NCI-H1105 (cell line): ENCODE results near the gene TTLL9.
"Not testable (repeated sequence)": the region's sequence is repeated elsewhere in the genome, so short reads cannot be mapped to it uniquely, and the experiment has no call there.

Experiments used
- DNase-seq: peaks from one replicate; lab custom pipeline; 2025; lab: John Stamatoyannopoulos, UW

TTLL9 gene, protein sequence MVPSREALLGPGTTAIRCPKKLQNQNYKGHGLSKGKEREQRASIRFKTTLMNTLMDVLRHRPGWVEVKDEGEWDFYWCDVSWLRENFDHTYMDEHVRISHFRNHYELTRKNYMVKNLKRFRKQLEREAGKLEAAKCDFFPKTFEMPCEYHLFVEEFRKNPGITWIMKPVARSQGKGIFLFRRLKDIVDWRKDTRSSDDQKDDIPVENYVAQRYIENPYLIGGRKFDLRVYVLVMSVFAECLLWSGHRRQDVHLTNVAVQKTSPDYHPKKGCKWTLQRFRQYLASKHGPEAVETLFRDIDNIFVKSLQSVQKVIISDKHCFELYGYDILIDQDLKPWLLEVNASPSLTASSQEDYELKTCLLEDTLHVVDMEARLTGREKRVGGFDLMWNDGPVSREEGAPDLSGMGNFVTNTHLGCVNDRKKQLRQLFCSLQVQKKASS

DNA sequence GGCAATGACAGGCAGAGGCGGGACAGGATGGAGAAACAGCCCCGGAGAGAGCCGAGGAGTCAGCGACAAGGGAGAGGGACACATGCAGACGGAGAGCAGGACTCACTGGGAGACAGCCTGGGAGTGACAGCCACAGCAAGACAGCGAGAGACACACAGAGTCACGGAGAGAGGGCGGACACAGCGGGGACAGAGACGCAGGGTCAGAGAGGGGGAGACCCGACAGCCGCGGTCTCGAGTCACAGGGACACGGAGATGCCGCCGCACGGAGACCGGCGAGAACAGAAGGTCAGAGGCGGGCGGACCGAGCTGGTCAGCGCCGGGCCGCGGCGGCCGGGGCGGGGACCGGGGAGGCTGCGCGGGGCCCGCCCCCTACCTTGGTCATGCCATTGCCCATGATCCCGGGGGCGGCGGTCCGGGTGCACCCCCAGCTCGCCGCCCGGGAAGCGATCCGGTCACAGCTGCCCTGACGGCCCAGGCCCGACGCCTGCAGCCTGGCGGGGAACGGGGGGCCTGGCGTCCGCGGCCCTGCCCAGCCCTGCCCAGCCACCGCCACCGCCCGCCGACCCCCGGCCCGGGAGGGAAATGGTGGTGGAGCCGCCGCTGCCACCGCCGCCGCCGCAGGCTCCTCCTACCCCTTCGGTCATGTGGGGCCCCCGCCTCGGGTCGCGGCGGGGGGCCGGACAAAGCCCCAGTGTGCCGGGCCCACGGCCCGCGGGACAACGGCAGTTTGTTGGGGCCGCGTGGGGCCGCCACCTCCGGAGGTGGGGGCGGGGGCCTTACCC, at the start of gene TTLL9, which contains the start of gene DUSP15:
Gene TTLL9 (plus strand): TSS at position 693 of the 784 bp plus-strand sequence. CDS start 493 bp downstream, outside the sequence.
Gene DUSP15 (minus strand): TSS at position 586 of the 784 bp plus-strand sequence. CDS start 190 bp downstream, at position 396.
- DNase-seq: peak; percentile 3

DNA sequence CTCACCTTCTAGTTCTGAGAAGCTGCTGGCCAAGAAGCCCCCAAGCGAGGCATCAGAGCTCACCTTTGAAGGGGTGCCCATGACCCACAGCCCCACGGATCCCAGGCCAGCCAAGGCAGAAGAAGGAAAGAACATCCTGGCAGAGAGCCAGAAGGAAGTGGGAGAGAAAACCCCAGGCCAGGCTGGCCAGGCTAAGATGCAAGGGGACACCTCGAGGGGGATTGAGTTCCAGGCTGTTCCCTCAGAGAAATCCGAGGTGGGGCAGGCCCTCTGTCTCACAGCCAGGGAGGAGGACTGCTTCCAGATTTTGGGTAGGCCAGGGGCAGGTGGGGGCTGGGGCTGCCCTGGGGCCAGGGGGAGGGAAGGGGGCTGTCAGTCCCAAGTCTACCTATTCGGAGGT, 49.0 kb upstream of the TTLL9 start:
- no peak for DNase-seq

DNA sequence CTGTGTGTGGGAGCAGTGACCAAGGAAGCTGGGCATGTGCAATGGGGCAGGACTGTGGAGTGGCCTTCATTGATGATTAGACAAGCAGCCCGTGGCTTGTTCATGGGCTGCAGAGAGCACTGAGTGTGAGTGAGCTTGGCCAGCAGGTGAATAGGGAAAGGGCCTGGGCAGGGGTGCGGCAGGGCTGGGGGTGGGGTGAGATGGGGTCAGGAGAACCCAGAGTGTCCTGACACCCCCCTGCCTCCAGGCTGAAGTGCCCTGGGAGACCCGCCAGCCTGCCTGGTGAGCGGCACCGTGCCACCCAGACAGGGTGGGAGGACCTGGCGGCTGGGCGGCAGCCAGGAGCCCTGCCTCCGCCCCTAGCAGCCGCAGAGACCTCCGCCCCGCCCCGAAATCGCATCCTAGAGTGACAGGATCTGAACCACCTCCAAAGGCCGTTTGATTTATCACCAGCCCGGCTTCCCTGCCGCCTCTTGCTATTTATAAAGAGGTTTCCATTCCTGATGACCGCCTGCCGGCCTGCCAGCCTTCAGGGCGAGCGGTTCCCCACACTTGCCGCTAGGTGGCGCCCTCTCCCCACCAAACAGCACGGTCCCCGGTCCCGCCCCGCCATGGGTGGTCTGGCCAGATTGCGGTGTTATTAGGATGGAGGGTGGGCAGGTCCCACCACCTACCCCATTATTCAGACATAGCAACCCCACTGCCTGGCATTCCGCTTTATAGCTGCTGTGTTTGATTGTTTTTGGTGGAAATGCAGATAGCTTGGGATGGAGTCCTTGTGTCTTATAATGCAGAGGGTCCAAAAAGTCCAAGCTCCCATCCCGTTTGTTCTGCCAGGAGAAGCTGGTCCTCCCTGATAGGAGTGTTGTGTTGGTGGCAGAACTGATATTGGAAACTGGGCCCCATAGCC, 47.8 kb upstream of the TTLL9 start:
- peak; percentile 97 for DNase-seq

DNA sequence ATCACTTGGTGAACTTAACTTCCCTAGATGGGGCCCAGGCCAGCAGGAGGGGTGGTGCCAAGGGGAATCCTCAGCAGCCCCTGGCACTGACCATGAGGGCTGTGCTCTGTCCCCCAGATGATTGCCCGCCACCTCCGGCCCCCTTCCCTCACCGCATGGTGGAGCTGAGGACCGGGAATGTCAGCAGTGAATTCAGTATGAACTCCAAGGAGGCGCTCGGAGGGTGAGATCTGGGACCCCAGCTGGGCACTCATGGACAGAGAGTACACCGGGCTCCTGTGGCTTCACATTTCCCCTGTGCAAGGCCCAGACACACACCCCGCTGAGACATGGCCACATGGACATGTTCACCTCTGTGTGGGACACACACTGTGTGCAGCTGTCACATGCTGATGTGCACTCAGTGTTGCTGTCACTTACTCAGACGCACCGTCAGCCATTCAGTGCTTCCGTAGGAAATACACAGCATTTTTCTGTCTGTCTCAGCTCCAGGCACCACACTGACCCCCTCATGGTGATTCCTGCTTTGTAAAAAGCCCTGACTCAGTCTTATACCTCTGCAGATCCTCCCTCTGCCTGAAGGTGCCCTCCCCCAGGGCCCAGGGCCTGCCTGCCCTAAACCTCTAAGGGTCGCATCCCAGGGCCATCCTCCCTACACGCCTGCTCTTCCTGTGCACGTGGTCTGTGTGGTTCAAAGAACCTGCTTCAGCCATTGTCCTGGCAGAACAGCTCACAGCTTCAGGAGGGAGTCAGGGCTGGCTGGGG, 46.9 kb upstream of the TTLL9 start:
- DNase-seq: no peak

DNA sequence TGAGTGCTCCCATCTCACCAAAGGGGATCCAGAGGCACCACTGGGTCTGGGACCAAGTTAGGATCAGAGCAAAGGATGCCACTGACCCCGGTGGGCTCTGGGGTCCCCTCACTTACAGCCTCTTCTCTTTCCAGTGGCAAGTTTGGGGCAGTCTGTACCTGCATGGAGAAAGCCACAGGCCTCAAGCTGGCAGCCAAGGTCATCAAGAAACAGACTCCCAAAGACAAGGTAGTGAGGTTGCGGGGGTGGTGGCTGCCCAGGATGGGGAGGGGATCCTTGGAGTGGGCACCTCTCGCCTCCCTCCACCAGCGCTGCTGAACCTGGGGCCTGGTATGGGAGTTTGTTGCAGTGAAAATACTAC, 46.3 kb upstream of the TTLL9 start:
- DNase-seq: no peak

DNA sequence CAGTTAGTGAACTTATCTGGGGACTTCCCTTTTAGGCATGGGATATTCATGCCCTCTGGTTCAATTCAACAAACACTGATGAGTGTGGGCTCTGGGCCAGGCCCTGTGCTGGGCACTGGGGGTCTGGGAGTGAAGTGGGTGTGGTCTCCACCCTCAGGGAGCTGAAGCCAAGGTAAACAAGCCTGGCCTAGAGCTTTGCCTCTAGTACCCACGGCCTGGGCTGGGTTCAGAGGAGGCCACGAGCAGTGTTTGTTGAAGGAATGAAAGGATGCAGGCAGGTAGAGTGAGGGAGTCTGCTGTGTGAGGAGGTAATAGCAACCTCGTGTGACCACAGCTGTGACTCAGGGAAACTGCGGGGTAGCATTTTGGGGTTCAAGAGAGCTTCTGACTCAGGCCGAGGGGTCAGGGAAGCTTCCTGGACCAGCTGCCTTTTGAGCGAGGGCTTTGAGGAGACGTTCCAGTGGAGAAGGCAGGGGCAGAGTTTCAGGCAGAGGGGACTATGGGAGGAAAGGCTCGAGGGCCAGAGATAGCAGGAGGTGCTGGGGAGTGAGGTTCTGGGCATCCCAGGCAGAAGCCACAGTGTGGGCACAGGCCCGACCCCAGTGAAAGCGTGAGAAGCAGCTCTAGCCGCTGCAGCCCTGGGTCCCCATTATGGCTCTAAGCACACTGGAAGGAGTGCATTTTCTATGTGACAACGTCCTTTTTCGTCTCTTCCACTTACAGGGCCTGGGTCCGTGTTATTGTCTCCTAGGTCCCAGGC, 45.7 kb upstream of the TTLL9 start:
- DNase-seq: no peak

DNA sequence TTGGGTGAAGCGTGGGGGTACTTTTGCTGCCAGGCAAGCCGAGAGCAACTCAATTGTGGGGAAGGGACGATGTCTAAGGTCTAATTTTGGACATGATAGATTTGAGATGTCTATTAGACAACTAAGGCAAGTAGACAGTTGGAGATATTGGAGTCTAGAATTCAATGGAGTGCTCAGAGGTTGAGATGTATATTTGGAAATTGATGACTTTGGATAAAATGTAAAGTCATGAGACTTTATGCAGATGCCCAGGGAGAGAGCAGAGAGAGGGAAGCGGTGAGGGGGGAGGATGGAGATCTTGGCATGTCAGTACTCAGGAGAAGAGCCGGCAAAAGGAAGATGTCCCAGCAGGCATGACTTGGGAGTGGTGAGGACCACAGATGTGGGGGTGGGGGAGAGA, 44.4 kb upstream of the TTLL9 start:
- no peak for DNase-seq

DNA sequence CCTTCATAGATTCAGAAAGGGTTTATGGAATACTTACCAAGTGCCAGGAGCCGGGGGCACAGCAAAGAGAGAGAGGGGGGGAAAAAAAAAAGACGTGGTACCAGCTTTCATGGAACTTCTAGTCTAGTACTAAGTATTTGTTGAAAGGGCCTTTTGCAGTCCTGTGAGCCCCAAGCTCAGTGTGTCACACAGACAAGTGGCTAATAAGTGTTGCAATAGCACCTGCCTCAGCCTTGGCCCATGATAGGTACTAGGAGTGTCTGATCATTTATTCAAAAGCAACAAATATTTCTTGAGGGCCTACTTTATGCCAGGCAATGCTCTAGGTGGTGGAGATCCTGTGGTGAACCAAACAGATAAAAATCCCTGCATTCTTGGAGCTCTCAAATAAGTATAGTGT, 43.4 kb upstream of the TTLL9 start:
- no peak for DNase-seq

DNA sequence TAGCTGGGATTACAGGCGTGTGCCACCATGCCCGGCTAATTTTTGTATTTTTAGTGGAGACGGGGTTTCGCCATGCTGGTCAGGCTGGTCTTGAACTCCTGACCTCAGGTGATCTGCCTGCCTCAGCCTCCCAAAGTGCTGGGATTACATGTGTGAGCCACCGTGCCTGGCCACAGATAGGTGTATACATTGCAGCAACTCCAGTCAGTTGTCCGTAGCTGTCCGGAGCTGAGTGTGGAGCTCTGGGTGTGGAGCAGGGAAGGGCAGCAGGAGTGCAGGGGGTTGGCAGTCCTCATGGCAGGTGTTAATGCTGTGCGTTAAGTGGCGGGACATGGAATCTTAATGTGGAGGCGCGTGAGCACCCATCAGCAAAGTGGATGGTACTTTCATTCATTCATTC, 42.4 kb upstream of the TTLL9 start:
- not testable (repeated sequence) for DNase-seq

DNA sequence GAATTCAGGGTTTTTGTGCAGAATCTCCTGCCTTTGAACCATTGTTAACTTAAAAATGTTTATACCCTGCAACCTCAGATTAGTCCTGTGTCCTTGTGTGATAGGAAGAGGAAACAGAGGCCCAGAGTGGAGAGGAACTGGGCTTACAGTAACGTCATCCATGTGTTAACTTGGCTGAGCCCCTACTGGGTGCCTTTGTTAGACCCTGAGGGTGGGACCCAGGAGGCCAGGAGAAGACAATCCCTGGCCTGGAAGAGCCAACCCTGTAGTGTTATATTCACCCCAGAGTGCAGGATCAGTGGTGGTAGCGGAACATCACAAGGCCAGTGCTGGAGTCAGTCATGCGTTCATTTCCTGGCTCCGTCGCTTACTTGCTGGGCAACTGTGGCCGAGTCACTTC, 40.7 kb upstream of the TTLL9 start:
- no peak for DNase-seq

DNA sequence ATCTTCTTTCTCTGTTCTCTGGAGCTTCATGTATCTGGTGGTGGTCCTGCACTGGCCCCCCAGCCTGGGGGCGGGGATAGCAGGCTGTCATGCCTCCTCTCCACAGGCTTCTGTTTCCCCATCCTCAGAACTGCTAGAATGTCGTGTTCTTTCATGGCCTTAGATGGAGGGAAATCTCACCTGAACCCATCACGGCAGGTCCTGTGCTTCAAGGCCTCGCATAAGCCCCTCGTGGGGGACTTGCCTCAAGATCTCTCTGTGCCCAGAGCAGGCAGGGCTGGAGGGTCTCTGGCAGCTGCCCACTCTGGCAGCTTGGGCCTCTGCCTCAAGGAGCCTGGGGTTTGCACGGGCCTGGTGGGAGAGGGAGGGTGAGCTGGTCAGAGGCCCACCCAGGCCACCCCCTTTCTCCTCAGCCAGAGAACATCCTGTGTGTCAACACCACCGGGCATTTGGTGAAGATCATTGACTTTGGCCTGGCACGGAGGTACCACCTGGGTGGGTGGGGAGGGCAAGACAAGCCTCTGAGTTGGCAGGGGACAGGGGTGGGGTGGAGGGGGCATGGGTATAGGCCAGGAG, 39.9 kb upstream of the TTLL9 start:
- DNase-seq: no peak

DNA sequence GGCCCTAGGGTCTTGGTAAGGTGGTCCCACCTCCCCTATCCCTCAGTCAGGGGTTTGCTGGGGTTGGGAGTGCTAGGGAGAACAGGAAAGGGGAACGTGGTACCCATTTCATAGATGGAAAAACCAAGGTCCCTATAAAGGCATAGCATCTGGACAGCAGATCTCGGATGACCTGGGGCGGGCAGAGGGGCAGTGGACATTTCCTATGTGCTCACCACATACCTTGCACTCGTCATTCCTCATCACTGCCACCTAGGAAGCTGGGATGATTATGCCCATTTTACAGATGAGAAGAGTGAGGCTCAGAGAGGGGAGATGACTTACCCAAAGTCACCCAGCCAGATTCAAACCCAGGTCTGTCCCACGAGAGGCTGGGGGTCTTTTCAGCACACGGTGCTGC, 39.2 kb upstream of the TTLL9 start:
- no peak for DNase-seq

DNA sequence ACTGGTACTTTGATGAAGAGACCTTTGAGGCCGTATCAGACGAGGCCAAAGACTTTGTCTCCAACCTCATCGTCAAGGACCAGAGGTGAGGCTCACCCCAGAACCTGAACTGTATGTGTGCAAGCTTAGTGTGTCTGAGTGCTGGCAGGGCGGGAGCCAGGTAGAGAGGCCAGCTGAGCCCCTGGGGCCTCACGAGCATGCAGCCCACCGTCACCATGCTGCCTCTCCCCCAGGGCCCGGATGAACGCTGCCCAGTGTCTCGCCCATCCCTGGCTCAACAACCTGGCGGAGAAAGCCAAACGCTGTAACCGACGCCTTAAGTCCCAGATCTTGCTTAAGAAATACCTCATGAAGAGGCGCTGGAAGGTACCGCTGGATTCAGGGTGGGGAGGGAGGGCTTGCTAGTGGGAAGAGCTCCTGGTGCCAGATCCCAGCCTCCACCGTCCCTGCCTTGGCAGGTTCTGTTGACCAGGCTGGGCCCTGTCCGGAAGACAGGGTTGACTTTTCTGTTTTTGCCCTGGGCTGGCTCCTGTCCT, 38.6 kb upstream of the TTLL9 start:
- DNase-seq: no peak

DNA sequence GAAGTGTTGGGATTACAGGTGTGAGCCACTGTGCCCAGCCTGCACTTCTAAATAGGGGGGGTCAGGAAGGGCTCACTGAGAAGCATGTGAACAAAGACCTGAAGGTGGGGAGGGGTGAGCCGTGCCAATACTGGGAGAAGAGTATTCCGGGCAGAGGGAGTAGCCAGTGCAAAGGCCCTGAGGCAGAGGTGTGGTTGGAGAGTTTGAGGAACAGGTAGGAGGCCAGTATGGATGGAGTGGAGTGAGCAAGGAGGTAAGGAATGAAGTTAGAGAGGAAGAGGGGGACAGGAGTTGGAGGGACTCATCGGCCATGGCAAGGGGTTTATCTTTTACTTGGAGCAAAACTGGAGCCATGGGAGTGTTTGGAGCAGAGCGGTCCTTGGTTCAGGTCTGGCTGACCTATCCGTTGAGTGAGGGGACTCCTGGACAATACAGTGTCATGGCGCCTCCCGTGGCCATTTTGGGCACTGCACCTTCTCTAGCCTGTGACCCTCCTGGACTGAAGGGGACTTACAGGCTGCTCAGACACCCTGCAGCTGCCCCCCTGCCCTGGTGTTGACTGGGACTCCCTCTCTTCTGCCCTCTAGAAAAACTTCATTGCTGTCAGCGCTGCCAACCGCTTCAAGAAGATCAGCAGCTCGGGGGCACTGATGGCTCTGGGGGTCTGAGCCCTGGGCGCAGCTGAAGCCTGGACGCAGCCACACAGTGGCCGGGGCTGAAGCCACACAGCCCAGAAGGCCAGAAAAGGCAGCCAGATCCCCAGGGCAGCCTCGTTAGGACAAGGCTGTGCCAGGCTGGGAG, 37.1 kb upstream of the TTLL9 start:
- no peak for DNase-seq

DNA sequence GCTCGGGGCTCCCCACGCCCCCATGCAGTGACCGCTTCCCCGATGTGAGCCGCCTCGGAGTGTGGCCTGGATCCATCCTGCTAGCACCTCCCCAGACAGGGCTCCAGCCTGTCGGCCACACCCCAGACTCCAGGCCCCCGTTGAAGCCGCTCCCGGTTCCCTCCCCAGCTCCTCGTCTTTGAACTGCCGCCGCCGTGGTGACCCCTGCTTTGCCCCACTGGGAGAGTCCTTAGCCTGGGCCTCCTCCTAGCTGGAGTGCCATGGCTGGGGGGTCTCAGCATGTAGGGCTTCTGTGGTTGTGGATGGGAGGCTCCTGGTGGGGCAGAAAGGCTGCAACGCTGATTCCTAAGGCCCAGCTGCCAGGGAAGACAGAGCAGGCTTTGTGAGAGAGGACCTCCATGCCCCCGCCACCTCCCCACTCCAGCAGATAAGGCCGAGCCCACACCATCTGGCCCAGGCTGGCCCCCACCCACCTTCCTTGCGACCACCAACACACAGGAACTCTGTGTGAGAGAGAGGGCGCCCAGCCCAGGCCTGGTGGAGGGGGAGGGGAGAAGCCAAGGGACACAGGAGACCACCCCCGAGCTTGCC, 36.4 kb upstream of the TTLL9 start:
- DNase-seq: no peak

DNA sequence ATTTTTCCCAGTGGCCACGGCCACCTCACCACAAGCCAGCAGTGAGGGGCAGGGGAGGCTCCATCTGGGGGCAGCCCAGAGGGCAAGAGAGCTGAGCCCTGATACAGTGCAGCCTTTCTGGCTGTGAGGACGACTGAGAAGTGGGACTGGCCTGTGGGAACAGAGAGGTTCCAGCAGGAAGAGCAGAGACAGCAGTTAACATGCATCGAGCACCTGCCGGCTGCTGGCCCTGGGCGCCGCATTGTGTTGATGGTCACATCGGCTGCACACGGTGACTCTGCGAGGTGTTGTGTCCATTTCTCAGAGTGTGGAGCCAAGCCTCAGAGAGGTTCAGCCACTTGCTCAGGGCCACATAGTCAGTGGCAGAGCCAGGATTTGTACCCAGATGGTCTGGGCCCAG, 34.9 kb upstream of the TTLL9 start:
- DNase-seq: no peak

DNA sequence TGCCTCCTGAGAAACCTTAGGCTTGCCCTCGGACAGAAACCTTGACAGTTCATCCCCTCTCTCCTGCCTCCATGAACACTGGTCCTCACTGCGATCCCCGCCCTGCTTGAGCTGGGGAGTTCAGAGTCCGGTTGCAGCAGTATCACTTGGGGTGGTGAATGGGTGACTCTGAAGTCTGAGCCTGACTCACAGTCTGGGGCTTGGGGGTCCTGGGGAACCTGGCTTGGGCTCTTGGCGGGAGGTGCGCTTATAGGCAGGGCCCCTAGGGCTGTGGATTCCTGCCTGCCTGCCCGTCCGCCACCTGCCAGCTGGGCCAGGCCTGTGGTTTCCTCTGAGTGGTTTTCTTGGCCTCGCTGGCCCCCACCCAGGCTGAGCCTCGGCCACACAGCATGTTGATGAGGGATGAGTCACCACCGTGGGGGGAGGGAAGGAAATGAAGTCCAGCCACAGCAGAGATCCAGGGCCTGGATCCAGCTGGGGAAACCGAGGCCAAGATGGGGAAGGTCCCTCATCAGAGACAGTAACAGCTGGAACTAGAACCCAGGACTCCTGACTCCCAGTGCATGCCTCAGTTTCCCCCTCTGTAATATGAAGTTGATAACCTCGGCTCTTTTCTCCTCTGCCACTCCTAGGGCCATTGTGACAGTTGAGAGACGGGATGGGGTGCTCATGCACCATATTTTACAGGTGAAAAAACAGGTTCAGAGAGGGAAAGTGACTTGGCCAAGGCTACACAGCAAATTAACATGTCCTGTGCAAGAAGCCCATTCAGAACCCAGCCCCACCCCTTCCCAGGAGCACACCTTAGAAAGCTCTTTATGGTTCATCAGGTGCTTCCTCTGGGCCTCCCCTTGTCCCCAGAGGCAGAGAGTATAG, 34.2 kb upstream of the TTLL9 start:
- DNase-seq: no peak
